Skeletal muscle tissue (tissue), 4 donors: ENCODE results near the gene IL1B. TPM values are rescaled to one million over a fixed set of nuclear protein-coding genes. Genes with fewer than 3 reads are reported as not detected.

Experiments used
- H3K27ac ChIP-seq: one replicate; pipeline ENCODE4 v1.7.0; 2013; ENCODE audit warnings: mild to moderate bottlenecking, low read depth, low read length, inconsistent platforms
- H3K27me3 ChIP-seq, 3 donors: one replicate each; pipeline ENCODE4 v1.7.0; 2013; ENCODE audit warnings: low read length in 3 of 3; ENCODE audit not compliant: control insufficient read depth in 3 of 3, insufficient read depth in 3 of 3
- H3K36me3 ChIP-seq, 3 donors: one replicate each; pipeline ENCODE4 v1.7.0; 2013; ENCODE audit warnings: low read length in 3 of 3; ENCODE audit not compliant: control insufficient read depth in 3 of 3, insufficient read depth in 3 of 3
- H3K4me1 ChIP-seq, 3 donors: one replicate each; pipeline ENCODE4 v1.7.0; 2013; ENCODE audit warnings: low read length in 3 of 3, mild to moderate bottlenecking in 3 of 3; ENCODE audit not compliant: control insufficient read depth in 3 of 3, insufficient read depth in 3 of 3
- H3K4me3 ChIP-seq, 3 donors: one replicate each; pipeline ENCODE4 v1.7.0; 2013; ENCODE audit warnings: low read length in 3 of 3
- H3K9ac ChIP-seq, 3 donors: one replicate each; pipeline ENCODE4 v1.7.0; 2013; ENCODE audit warnings: low read length in 3 of 3, mild to moderate bottlenecking in 3 of 3, moderate library complexity in 2 of 3, low read depth in 1 of 3
- H3K9me3 ChIP-seq, 3 donors: one replicate each; pipeline ENCODE4 v1.7.0; 2013; ENCODE audit warnings: low read length in 3 of 3; ENCODE audit not compliant: control insufficient read depth in 3 of 3
- total RNA-seq: library from RNA; depleted of rRNA; stranded (reverse); fragments of >200 nt; gene quantifications from one replicate; pipeline ENCODE4 v1.2.3, GENCODE V29; 2014
- donor health status: Osteomylitis.

IL1B gene
- total RNA-seq, 1 donor from 2014 or later = 1.0 TPM

DNA sequence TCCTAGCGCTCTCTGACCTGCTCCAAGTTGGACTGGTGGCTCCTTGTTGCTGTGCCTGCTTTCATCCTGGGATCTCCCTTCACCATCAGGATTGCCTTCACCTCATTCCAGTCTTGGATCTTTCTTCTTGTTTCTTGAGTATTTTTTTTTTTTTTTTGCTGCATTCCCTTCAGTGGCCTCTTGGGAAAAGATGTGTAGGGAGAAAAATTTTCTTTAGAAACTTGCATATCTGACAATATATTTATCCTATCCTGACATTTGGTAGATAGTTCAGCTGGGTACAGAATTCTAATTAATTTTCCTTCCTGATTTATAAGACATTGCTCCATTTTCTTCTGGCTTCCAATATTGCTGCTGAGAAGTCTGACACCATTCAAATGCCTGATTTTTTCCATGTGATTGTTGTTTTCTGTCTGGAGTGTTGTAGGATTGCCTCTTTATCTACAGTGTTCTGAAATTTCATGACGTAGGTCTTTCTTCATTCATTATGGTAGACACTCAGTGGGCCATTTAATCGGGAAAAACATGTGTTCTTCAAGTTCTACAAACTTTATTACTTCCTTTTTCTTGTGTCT lies 29.3 kb downstream of the IL1B start:
- Histone ChIP-seq H3K27ac (no peak overlapping the region), H3K27me3 (no peaks in the 10 kb centered on the region), H3K36me3 (no peaks in the 10 kb centered on the region), H3K4me1 (peaks cover under 1 to 10% (median 6%) of the 10 kb centered on the region in 3 donors), H3K9ac (no peak overlapping the region), H3K9me3 (no peaks in the 10 kb centered on the region), H3K4me3 (no peak overlapping the region)

DNA sequence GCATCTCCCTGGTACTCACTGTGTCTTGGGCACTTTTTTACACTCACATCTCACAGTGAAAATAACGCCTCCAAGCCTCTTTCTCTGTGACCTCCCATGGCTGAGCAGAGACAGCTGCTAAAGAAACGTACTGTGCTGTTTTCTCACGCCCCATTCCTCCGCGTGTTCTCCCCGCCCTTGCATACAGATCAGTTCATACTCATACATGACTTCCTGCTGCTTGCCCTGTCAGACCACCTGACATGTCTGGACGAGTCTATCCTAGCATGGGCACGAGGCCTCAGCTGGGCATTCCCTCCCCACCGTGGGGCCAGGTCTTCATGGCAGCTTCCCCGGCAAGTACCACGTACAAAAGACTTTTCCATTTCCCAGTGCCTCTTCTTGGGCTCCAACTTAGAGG lies 31.0 kb downstream of the IL1B start:
- H3K4me3 ChIP-seq = no peak overlapping the region
- H3K9me3 ChIP-seq = no peaks in the 10 kb centered on the region
- H3K4me1 ChIP-seq = no peaks in the 10 kb centered on the region
- no peaks in the 10 kb centered on the region for H3K36me3 ChIP-seq
- H3K27ac ChIP-seq = no peak overlapping the region
- no peaks in the 10 kb centered on the region for H3K27me3 ChIP-seq
- no peak overlapping the region for H3K9ac ChIP-seq

DNA sequence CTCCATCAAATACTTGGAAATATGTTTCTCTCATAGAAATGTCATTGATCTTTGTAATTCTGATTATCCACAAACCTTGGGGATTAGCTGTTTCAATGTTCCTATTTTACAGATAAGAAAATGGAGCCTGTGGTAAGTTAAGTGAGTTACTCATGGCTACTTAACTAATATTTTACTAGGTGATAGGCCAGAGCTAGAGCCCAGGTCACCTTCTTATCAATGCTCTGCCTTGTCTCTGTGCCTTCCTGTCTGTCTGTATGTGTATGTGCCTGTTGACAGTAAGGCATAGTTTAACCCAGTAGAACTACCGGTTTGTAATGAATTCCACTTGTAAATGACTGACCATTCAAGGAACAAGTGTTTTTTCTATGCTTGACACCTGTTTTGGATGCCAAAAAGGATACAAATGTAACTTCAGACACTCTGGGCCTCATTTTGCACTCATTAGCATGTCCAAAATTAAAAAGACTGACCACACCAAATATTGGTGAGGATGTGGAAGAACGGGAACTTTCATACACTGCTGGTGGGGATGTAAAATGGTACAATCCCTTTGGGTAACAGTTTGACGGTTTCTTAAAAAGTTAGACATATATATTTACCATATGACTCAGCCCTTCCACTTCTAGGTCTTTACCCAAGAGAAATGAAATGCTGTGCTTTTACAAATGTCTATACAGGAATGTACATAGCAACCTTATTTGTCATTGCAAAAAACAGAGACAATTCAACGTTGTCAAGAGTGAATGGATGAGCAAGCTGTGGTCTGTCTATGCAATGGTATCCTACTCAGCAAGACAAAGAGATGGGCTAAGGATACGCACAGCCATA lies 32.7 kb downstream of the IL1B start:
- Histone ChIP-seq H3K27ac (no peak overlapping the region), H3K9ac (no peak overlapping the region), H3K4me1 (no peaks in the 10 kb centered on the region), H3K9me3 (no peaks in the 10 kb centered on the region), H3K27me3 (no peaks in the 10 kb centered on the region), H3K4me3 (no peak overlapping the region), H3K36me3 (no peaks in the 10 kb centered on the region)

DNA sequence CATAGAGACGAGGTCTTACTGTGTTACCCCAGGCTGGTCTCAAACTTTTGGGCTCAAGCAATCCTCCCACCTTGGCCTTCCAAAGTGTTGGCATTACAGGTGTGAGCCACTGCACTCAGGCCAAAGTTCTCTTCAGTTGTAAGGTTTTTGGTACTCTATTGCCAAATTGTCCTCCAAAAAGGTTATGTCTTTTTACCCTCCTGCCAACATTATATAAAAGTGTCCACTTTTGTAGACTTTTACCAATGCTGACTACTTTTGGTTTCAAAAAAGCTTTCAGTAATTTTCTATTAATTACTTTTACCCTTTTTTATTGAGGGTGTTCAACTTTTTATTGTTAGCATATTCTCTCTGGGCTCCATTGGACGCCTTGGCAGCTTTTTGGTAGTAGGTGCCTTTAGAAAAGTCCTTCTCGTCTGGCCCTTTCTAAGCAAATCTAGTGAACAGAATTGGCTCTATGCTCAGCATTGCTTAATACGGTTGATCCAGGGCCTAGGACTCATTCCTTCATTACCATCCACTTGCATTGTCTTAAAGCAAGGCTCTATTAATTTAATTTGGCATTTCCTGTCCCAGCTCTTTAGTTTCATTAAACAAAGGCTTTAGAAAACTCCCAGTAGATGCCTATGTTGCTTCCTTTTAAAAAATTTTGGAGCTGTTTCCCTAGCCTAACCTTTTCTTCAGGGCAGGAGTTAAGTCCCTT lies 35.5 kb downstream of the IL1B start:
- Histone ChIP-seq H3K36me3 (no peaks in the 10 kb centered on the region), H3K4me3 (no peak overlapping the region), H3K9ac (no peak overlapping the region), H3K27ac (no peak overlapping the region), H3K9me3 (no peaks in the 10 kb centered on the region), H3K4me1 (no peaks in the 10 kb centered on the region), H3K27me3 (peaks cover 0 to 4% (median 0%) of the 10 kb centered on the region in 3 donors)

GRCh38 chr2:112798979-112799975 lies 37.3 kb downstream of the IL1B start:
- Histone ChIP-seq H3K27me3 (peaks cover 0 to 4% (median 0%) of the 10 kb centered on the region in 3 donors), H3K4me3 (no peak overlapping the region), H3K9me3 (no peaks in the 10 kb centered on the region), H3K27ac (no peak overlapping the region), H3K4me1 (no peaks in the 10 kb centered on the region), H3K36me3 (no peaks in the 10 kb centered on the region), H3K9ac (no peak overlapping the region)

DNA sequence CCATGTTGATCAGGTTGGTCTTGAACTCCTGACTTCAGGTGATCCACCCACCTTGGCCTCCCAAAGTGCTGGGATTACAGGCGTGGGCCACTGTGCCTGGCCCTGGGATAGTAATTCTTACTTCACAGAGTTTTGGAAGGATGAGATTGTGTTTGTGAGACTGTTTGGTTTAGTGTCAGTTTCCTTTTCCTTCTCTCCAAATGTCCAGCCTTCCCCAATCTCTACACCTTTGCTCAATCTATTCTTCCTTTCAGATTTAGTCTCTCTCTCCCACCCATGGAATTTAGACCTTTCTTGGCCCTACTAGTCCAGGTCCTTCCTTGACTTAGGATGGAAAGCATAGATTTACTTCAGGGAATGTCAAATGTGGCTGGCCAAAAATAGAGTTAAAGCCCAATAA lies 40.1 kb downstream of the IL1B start:
- no peaks in the 10 kb centered on the region for H3K9me3 ChIP-seq

DNA sequence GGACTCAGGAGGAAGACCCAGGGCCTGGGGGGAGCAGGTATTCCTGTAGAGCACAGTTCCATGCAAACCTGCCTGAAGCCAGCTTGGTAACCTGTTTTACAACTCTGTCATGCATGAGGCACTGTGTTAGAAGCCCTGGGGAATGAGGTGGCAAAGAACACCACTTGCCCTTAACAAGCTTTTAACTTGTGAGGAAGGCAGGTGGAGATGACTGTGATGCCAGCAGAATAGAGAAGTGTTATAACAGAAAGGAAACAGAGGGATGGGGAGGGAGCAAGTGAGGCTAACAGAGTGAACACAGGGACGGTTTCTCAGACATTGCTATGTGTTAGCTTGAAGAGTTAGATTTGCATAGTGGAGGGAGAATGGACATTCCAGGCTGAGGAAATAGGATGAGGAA lies 40.8 kb downstream of the IL1B start:
- H3K4me1 ChIP-seq = no peaks in the 10 kb centered on the region
- H3K9ac ChIP-seq = no peak overlapping the region
- no peaks in the 10 kb centered on the region for H3K9me3 ChIP-seq
- peaks cover 0 to 4% (median 0%) of the 10 kb centered on the region in 3 donors for H3K27me3 ChIP-seq
- H3K27ac ChIP-seq = no peak overlapping the region
- no peak overlapping the region for H3K4me3 ChIP-seq
- H3K36me3 ChIP-seq = no peaks in the 10 kb centered on the region

More for the DNA sequence above, 40.1 kb downstream of the IL1B start:
- H3K4me1 ChIP-seq = no peaks in the 10 kb centered on the region
- H3K27ac ChIP-seq = no peak overlapping the region
- H3K9ac ChIP-seq = no peak overlapping the region
- H3K4me3 ChIP-seq = no peak overlapping the region
- H3K36me3 ChIP-seq = no peaks in the 10 kb centered on the region
- peaks cover 0 to 4% (median 0%) of the 10 kb centered on the region in 3 donors for H3K27me3 ChIP-seq

GRCh38 chr2:112794841-112795240 lies 41.7 kb downstream of the IL1B start:
- Histone ChIP-seq H3K9ac (no peak overlapping the region), H3K27me3 (peaks cover 0 to 4% (median 0%) of the 10 kb centered on the region in 3 donors), H3K36me3 (no peaks in the 10 kb centered on the region), H3K27ac (no peak overlapping the region), H3K4me1 (no peaks in the 10 kb centered on the region), H3K9me3 (no peaks in the 10 kb centered on the region), H3K4me3 (no peak overlapping the region)

DNA sequence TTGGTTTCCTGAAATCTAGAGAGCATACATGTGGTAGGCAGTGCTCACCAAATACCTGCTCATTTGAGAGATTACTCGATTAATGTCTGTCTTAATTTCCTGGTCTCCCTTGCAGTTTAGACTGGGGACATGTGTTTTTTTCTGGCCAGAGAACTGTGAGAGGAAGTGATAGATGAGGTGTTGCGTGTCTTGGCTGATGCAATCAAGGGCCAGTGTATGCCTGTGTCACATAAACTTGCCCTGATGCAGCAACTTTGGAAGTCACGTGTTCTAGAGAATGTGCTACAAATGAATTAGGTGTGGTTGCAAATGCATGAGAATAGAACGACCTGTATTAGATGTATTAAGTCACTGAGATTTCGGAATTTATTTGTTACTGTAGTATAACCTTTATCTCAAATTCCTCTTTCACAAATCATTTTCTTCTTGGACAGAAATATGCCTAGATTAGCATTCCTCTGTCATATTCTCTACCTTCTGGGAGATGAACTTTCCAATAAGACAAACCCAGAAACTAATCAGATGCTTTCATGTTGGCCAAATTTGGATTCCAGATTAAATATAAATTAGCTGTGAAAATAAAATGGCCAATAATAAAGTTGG lies 42.3 kb downstream of the IL1B start:
- Histone ChIP-seq H3K4me1 (no peaks in the 10 kb centered on the region), H3K9ac (no peak overlapping the region), H3K27me3 (peaks cover 0 to 4% (median 0%) of the 10 kb centered on the region in 3 donors), H3K27ac (no peak overlapping the region), H3K9me3 (no peaks in the 10 kb centered on the region), H3K36me3 (no peaks in the 10 kb centered on the region), H3K4me3 (no peak overlapping the region)
